H9 (cell line): ENCODE data around the gene LARP7. TPM values are rescaled to one million over a fixed set of nuclear protein-coding genes. Genes with fewer than 3 reads are reported as not detected.
A peak's percentile ranks its signal among the peaks of the same experiment; 100 is the strongest.

ENCODE experiments used
- DNase-seq: peaks from one replicate; pipeline ENCODE4 v3.0.0-alpha.2; 2017
- H2AFZ ChIP-seq: one replicate; pipeline ENCODE4 v1.6.1; 2013; ENCODE audit warnings: mild to moderate bottlenecking, low read length, control low read depth, moderate library complexity
- H2AK5ac ChIP-seq: 2 replicates; pipeline ENCODE4 v1.6.1; 2013; ENCODE audit warnings: low read length, control low read depth, mixed read lengths; ENCODE audit not compliant: insufficient read length
- H2BK120ac ChIP-seq: one replicate; pipeline ENCODE4 v1.6.1; 2013; ENCODE audit warnings: low read depth, mild to moderate bottlenecking, low read length, control low read depth, inconsistent platforms; ENCODE audit not compliant: poor library complexity, severe bottlenecking
- H2BK12ac ChIP-seq: 2 replicates; pipeline ENCODE4 v1.6.1; 2013; ENCODE audit warnings: low read length, control low read depth, mixed read lengths, low read depth; ENCODE audit not compliant: insufficient read length
- H2BK15ac ChIP-seq: 2 replicates; pipeline ENCODE4 v1.6.1; 2013; ENCODE audit warnings: low read depth, low read length, control low read depth
- H2BK20ac ChIP-seq: one replicate; pipeline ENCODE4 v1.6.1; 2013; ENCODE audit warnings: low read depth, mild to moderate bottlenecking, low read length, control low read depth, inconsistent platforms; ENCODE audit not compliant: poor library complexity, severe bottlenecking
- H2BK5ac ChIP-seq: 2 replicates; pipeline ENCODE4 v1.6.1; 2013; ENCODE audit warnings: low read length, control low read depth, mixed read lengths; ENCODE audit not compliant: insufficient read length
- H3K14ac ChIP-seq: 2 replicates; pipeline ENCODE4 v1.6.1; 2013; ENCODE audit warnings: low read length, control low read depth; ENCODE audit not compliant: insufficient read depth
- H3K18ac ChIP-seq: 2 replicates; pipeline ENCODE4 v1.6.1; 2013; ENCODE audit warnings: low read depth, mild to moderate bottlenecking, mixed read lengths, low read length, control low read depth; ENCODE audit not compliant: insufficient read length
- H3K23ac ChIP-seq: 2 replicates; pipeline ENCODE4 v1.6.1; 2013; ENCODE audit warnings: low read length, control low read depth, mixed read lengths, low read depth; ENCODE audit not compliant: insufficient read length
- H3K23me2 ChIP-seq: 2 replicates; pipeline ENCODE4 v1.6.1; 2013; ENCODE audit warnings: low read depth, mild to moderate bottlenecking, mixed read lengths, low read length, control low read depth; ENCODE audit not compliant: insufficient read length, poor library complexity, severe bottlenecking
- H3K27ac ChIP-seq: 2 replicates; pipeline ENCODE4 v1.5.1; 2013; ENCODE audit warnings: low read length, control low read depth, mixed read lengths, low read depth; ENCODE audit not compliant: insufficient read length
- H3K27me3 ChIP-seq: 2 replicates; pipeline ENCODE4 v1.6.1; 2013; ENCODE audit warnings: low read length, control low read depth, inconsistent platforms; ENCODE audit not compliant: insufficient read depth
- H3K4ac ChIP-seq: 2 replicates; pipeline ENCODE4 v1.6.1; 2013; ENCODE audit warnings: low read depth, mild to moderate bottlenecking, control low read depth, inconsistent platforms, low read length, moderate library complexity
- H3K4me1 ChIP-seq: 2 replicates; pipeline ENCODE4 v1.6.1; 2013; ENCODE audit warnings: low read length, control low read depth, inconsistent platforms; ENCODE audit not compliant: insufficient read depth
- H3K4me2 ChIP-seq: 2 replicates; pipeline ENCODE4 v1.6.1; 2013; ENCODE audit warnings: low read length, control low read depth, mixed read lengths; ENCODE audit not compliant: insufficient read length, insufficient read depth
- H3K56ac ChIP-seq: 2 replicates; pipeline ENCODE4 v1.6.1; 2013; ENCODE audit warnings: low read depth, mild to moderate bottlenecking, mixed read lengths, low read length, control low read depth; ENCODE audit not compliant: insufficient read length
- H3K79me1 ChIP-seq: 2 replicates; pipeline ENCODE4 v1.6.1; 2013; ENCODE audit warnings: low read depth, mild to moderate bottlenecking, moderate library complexity, low read length, control low read depth, inconsistent platforms; ENCODE audit not compliant: insufficient read depth, poor library complexity, severe bottlenecking
- H3K79me2 ChIP-seq: 2 replicates; pipeline ENCODE4 v1.6.1; 2013; ENCODE audit warnings: low read length, control low read depth, inconsistent platforms; ENCODE audit not compliant: insufficient read depth
- H3K9ac ChIP-seq: 2 replicates; pipeline ENCODE4 v1.6.1; 2013; ENCODE audit warnings: low read length, control low read depth, mixed read lengths; ENCODE audit not compliant: insufficient read length; ENCODE audit errors: extremely low read depth
- H3K9me3 ChIP-seq: one replicate; pipeline ENCODE4 v1.6.1; 2013; ENCODE audit warnings: low read depth, low read length, inconsistent platforms; ENCODE audit not compliant: control insufficient read depth
- H3T11ph ChIP-seq: one replicate; pipeline ENCODE4 v1.6.1; 2013; ENCODE audit warnings: mild to moderate bottlenecking, low read length, control low read depth, inconsistent platforms
- H4K20me1 ChIP-seq: one replicate; pipeline ENCODE4 v1.6.1; 2013; ENCODE audit not compliant: control insufficient read depth, insufficient read length, insufficient read depth
- H4K5ac ChIP-seq: 2 replicates; pipeline ENCODE4 v1.6.1; 2013; ENCODE audit warnings: low read depth, mild to moderate bottlenecking, mixed read lengths, low read length, control low read depth; ENCODE audit not compliant: insufficient read length
- H4K8ac ChIP-seq: replicated peaks from 2 replicates; pipeline ENCODE4 v1.6.1; 2013; ENCODE audit warnings: low read length, control low read depth, mixed read lengths, low read depth; ENCODE audit not compliant: insufficient read length
- H4K91ac ChIP-seq: 2 replicates; pipeline ENCODE4 v1.6.1; 2013; ENCODE audit warnings: low read depth, mild to moderate bottlenecking, moderate library complexity, mixed read lengths, low read length, control low read depth; ENCODE audit not compliant: insufficient read length
- H3K27ac Mint-ChIP-seq, 3 experiments: 2 replicates in 2 of 3; 3 replicates in 1 of 3; pipeline ENCODE4 v1.8.0; 2020 to 2021; ENCODE audit warnings: mixed read lengths in 3 of 3, mild to moderate bottlenecking in 1 of 3, moderate library complexity in 1 of 3
- H3K27me3 Mint-ChIP-seq: 2 replicates; pipeline ENCODE4 v1.8.0; 2021; ENCODE audit warnings: low read depth, mild to moderate bottlenecking, moderate library complexity, mixed read lengths
- H3K36me3 Mint-ChIP-seq, 3 experiments: 2 replicates in 2 of 3; 3 replicates in 1 of 3; pipeline ENCODE4 v1.8.0; 2020 to 2021; ENCODE audit warnings: low read depth in 3 of 3, mixed read lengths in 3 of 3; ENCODE audit not compliant: insufficient read depth in 1 of 3
- H3K4me1 Mint-ChIP-seq, 2 experiments: 2 replicates each; pipeline ENCODE4 v1.8.0; 2020; ENCODE audit warnings: mixed read lengths in 2 of 2
- H3K4me3 Mint-ChIP-seq, 2 experiments: 2 replicates in 1 of 2; 3 replicates in 1 of 2; pipeline ENCODE4 v1.8.0; 2020 to 2021; ENCODE audit warnings: mild to moderate bottlenecking in 2 of 2, mixed read lengths in 2 of 2, moderate library complexity in 1 of 2
- H3K9me3 Mint-ChIP-seq, 2 experiments: 2 replicates in 1 of 2; 3 replicates in 1 of 2; pipeline ENCODE4 v1.8.0; 2020; ENCODE audit warnings: mild to moderate bottlenecking in 2 of 2, mixed read lengths in 2 of 2, moderate library complexity in 1 of 2
- CTCF ChIP-seq: fragments of 200-600 bp; sonication (generic); conservative IDR thresholded peaks from 3 replicates; pipeline ENCODE4 v1.8.0; 2021; ENCODE audit warnings: antibody characterized with exemption, mild to moderate bottlenecking
- WGBS: extraction: QIAGEN DNeasy Blood & Tissue Kit; methylation state at CpG from one replicate; pipeline ENCODE4 v1.1.7; 2013; ENCODE audit warnings: missing lambda C conversion rate, low lambda C conversion rate, mixed read lengths; ENCODE audit not compliant: insufficient read length; ENCODE audit errors: extremely low coverage; 5-methylcytosine and 5-hydroxymethylcytosine counted together
- total RNA-seq: library from RNA; stranded (reverse); gene quantifications from 2 replicates; pipeline ENCODE4 v1.2.1, GENCODE V29; 2021

Gene LARP7
- total RNA-seq, 1 experiment from 2014 or later: 37.0 TPM

- Histone ChIP-seq H3K14ac (no peak overlapping the region), H2BK15ac (no peak overlapping the region), H3K79me2 (no peaks in the 10 kb centered on the region; the same call in 1 of the 2 replicates), H3K4me1 (peaks cover 4% of the 10 kb centered on the region), H3K18ac (no peak overlapping the region), H4K91ac (no peak overlapping the region), H2BK120ac (no peak overlapping the region), H3K4ac (no peak overlapping the region), H3K9ac (no peak overlapping the region), H3K27me3 (no peaks in the 10 kb centered on the region), H3K56ac (no peak overlapping the region), H4K5ac (no peak overlapping the region), H3K79me1 (no peaks in the 10 kb centered on the region), H2AFZ (no peak overlapping the region), H4K20me1 (no peaks in the 10 kb centered on the region), H3K4me2 (peak overlapping the region; percentile 86), H3K27ac (peak overlapping the region; percentile 79), H3K23ac (no peak overlapping the region), H2BK20ac (no peak overlapping the region), H3T11ph (no peak overlapping the region), H4K8ac (no peak overlapping the region), H3K9me3 (no peaks in the 10 kb centered on the region), H3K23me2 (no peaks in the 10 kb centered on the region), H2AK5ac (no peak overlapping the region), H2BK5ac (no peak overlapping the region), H2BK12ac (no peak overlapping the region)
- Mint-ChIP-seq H3K4me3 (peak overlapping the region; percentile 48 to 68), H3K4me1 (peaks cover 55 to 59% of the 10 kb centered on the region in 2 experiments), H3K9me3 (peaks cover under 1 to 7% of the 10 kb centered on the region in 2 experiments; a peak in 4 of 5 replicates), H3K27me3 (peaks cover under 1% of the 10 kb centered on the region), H3K27ac (peak overlapping the region; percentile 92 to 99 (median 99)), H3K36me3 (peaks cover 17 to 32% (median 27%) of the 10 kb centered on the region in 3 experiments)
- TF ChIP-seq CTCF: no peak
- WGBS: no CpG with 5 or more reads among the region's 1 CpG
- DNase-seq: peak; percentile 55
Observed at GRCh38 chr4:112652216-112652615, 15.3 kb downstream of the LARP7 start.
